Adipose tissue (tissue), 3 donors: ENCODE measurements around the gene LYRM7. TPM values are rescaled to one million over a fixed set of nuclear protein-coding genes. Genes with fewer than 3 reads are reported as not detected.
"Not testable (repeated sequence)": the region's sequence is repeated elsewhere in the genome, so short reads cannot be mapped to it uniquely, and the experiment has no call there.

Source experiments
- H3K27ac ChIP-seq: one replicate; pipeline ENCODE4 v1.5.1; 2013; ENCODE audit warnings: low read depth, low read length
- WGBS, 3 donors: extraction: QIAGEN DNeasy Blood & Tissue Kit; methylation state at CpG; one replicate each; pipeline ENCODE4 v1.1.7; 2013; 5-methylcytosine and 5-hydroxymethylcytosine counted together
- polyA plus RNA-seq, 3 donors: library from polyadenylated mRNA; stranded (reverse); fragments of 200-250 nt; gene quantifications; one replicate each; pipeline ENCODE4 v1.2.3, GENCODE V29; 2013
- donor health status: healthy with polysubstance abuse.
- donor health status: Bipolar disorder and iron deficiency.
- donor health status: healthy.

The LYRM7 gene
- polyA plus RNA-seq, 3 donors, result 2.0 to 6.6 (median 4.6) TPM

GRCh38 chr5:131167615-131168014, 3.1 kb upstream of the LYRM7 start:
- no peak overlapping the region for H3K27ac ChIP-seq
- 90 to 96% (median 94%) methylated on average over 5 of the region's 5 CpGs for WGBS, 3 donors

- 31 to 35% (median 35%) methylated on average over 16 of the region's 16 CpGs for WGBS, 3 donors
- H3K27ac ChIP-seq, result no peak overlapping the region
These were observed 769 bp upstream of the LYRM7 start for GRCh38 chr5:131169810-131170539.

- no peak overlapping the region for H3K27ac ChIP-seq
- 3 to 4% (median 3%) methylated on average over 11 of the region's 11 CpGs for whole genome bisulfite sequencing, 3 donors
These were observed 599 bp downstream of the LYRM7 start for GRCh38 chr5:131171276-131171810.

GRCh38 chr5:131180407-131180806, 9.7 kb downstream of the LYRM7 start:
- no peak overlapping the region for H3K27ac ChIP-seq

- H3K27ac ChIP-seq, result no peak overlapping the region
These were observed 12.1 kb downstream of the LYRM7 start for GRCh38 chr5:131182839-131183238.

- no peak overlapping the region for H3K27ac ChIP-seq
These were observed 14.9 kb downstream of the LYRM7 start for GRCh38 chr5:131185523-131186104.

GRCh38 chr5:131186561-131187256, 16.0 kb downstream of the LYRM7 start:
- no peak overlapping the region for H3K27ac ChIP-seq
- 74 to 91% (median 91%) methylated on average over 3 of the region's 3 CpGs for WGBS, 3 donors

- H3K27ac ChIP-seq, result no peak overlapping the region
- WGBS, 3 donors, result 73 to 88% (median 81%) methylated on average over 2 of the region's 2 CpGs
These were observed 22.4 kb downstream of the LYRM7 start for GRCh38 chr5:131193106-131193505.

GRCh38 chr5:131193897-131194296, 23.2 kb downstream of the LYRM7 start:
- not testable (repeated sequence) for H3K27ac ChIP-seq
- WGBS, 3 donors, result 83 to 92% (median 88%) methylated on average over 5 to 7 of the region's 7 CpGs

GRCh38 chr5:131194725-131195124, 24.0 kb downstream of the LYRM7 start:
- no peak overlapping the region for H3K27ac ChIP-seq
- WGBS, 3 donors, result 82 to 89% (median 86%) methylated on average over 5 of the region's 5 CpGs

- H3K27ac ChIP-seq, result no peak overlapping the region
These were observed 25.0 kb downstream of the LYRM7 start for GRCh38 chr5:131195696-131196095.

- no peak overlapping the region for H3K27ac ChIP-seq
- WGBS, 3 donors, result 88 to 91% (median 89%) methylated on average over 4 of the region's 4 CpGs
These were observed 25.6 kb downstream of the LYRM7 start for GRCh38 chr5:131196331-131196730.

GRCh38 chr5:131198625-131199024, 27.9 kb downstream of the LYRM7 start:
- no peak overlapping the region for H3K27ac ChIP-seq
- WGBS, 3 donors, result 94 to 98% (median 98%) methylated on average over 5 of the region's 5 CpGs

- H3K27ac ChIP-seq, result no peak overlapping the region
- 94 to 96% (median 94%) methylated on average over 3 of the region's 3 CpGs for WGBS, 3 donors
These were observed 29.8 kb downstream of the LYRM7 start for GRCh38 chr5:131200560-131200959.

- H3K27ac ChIP-seq, result no peak overlapping the region
- WGBS, 3 donors, result 87 to 92% (median 88%) methylated on average over 2 of the region's 2 CpGs
These were observed 34.2 kb downstream of the LYRM7 start for GRCh38 chr5:131204964-131205363.

GRCh38 chr5:131206061-131206460, 35.3 kb downstream of the LYRM7 start:
- 80 to 96% (median 88%) methylated on average over 2 of the region's 2 CpGs for WGBS, 3 donors
- no peak overlapping the region for H3K27ac ChIP-seq

GRCh38 chr5:131206772-131207171, 36.0 kb downstream of the LYRM7 start:
- WGBS, 3 donors, result 55 to 56% (median 55%) methylated on average over 1 of the region's 1 CpG
- no peak overlapping the region for H3K27ac ChIP-seq

GRCh38 chr5:131209175-131209505, 38.4 kb downstream of the LYRM7 start:
- WGBS, 3 donors, result 54 to 88% (median 55%) methylated on average over 1 of the region's 1 CpG
- H3K27ac ChIP-seq, result no peak overlapping the region

- no peak overlapping the region for H3K27ac ChIP-seq
- WGBS, 3 donors, result 34 to 51% (median 38%) methylated on average over 6 of the region's 6 CpGs
These were observed 38.9 kb downstream of the LYRM7 start for GRCh38 chr5:131209506-131210150.
